ENCODE results near the gene INPP5D. TPM values are rescaled to one million over a fixed set of nuclear protein-coding genes. Genes with fewer than 3 reads are reported as not detected.
"Not testable (repeated sequence)": the region's sequence is repeated elsewhere in the genome, so short reads cannot be mapped to it uniquely, and the experiment has no call there.

Gene INPP5D
- total RNA-seq, 1 experiment from 2014 or later: 1.7 TPM

DNA sequence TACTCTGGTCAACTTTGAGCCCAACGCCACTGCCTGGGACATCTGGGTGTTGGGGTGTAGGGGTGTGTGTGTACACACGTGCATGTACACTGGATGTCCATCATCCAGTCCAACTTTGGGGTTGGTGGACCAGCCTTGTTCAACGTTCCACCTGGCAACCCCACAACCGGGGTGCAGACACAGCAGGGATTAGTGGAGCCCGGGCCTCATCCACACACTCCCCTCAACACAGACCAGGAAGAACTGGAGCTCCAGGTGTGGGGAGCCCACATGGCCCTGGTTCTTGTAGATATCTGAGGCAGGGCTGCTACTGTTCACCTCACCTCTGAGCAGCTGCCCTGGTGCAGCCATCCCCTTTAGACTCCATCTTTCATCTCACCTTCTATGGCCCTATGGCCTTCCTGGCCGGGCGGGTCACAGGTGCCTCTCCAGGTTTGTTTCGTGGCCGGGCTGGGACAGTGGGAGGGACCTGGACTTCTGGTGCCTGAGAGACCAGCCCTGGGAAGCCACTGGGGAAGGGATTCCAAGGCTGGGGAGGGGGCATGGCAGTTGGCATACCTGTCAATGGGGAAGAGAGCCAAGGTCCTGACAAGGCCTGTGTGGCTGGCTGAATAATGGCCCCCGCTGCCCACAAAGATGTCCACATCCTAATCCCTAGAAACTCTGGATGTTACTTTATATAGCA lies 20.2 kb upstream of the INPP5D start:
- DNase-seq: no peak
- no peaks in the 10 kb centered on the region for H3K27me3 ChIP-seq (ENCODE audit: control insufficient read depth, insufficient read depth, low read length)
- no peaks in the 10 kb centered on the region for H3K36me3 ChIP-seq (replicated peaks; ENCODE audit: control insufficient read depth, insufficient read depth, low read length)
- H3K4me3 ChIP-seq (ENCODE audit: insufficient read depth, low read depth, low read length): no peak overlapping the region

DNA sequence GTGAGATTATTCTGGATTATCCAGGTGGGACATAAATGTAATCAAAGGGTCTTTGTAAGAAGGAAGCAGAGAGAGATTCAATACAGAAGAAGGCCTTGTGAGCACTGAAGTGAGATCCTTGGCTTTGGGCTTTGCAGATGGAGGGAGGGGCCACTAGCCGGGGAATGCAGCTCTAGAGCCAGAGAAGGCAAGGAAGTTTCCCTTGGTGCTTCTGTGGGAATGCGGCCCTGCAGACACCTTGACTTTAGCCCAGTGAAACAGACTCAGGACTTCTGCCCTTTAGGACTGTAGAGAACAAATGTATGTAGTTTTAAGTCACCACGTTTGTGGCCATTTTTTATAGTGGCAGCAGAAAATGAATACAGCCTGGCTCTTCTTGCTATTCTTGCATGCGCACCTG lies 19.6 kb upstream of the INPP5D start:
- H3K36me3 ChIP-seq (replicated peaks; ENCODE audit: control insufficient read depth, insufficient read depth, low read length): no peaks in the 10 kb centered on the region
- no peak for DNase-seq
- H3K4me3 ChIP-seq (ENCODE audit: insufficient read depth, low read depth, low read length): no peak overlapping the region
- H3K27me3 ChIP-seq (ENCODE audit: control insufficient read depth, insufficient read depth, low read length): no peaks in the 10 kb centered on the region

DNA sequence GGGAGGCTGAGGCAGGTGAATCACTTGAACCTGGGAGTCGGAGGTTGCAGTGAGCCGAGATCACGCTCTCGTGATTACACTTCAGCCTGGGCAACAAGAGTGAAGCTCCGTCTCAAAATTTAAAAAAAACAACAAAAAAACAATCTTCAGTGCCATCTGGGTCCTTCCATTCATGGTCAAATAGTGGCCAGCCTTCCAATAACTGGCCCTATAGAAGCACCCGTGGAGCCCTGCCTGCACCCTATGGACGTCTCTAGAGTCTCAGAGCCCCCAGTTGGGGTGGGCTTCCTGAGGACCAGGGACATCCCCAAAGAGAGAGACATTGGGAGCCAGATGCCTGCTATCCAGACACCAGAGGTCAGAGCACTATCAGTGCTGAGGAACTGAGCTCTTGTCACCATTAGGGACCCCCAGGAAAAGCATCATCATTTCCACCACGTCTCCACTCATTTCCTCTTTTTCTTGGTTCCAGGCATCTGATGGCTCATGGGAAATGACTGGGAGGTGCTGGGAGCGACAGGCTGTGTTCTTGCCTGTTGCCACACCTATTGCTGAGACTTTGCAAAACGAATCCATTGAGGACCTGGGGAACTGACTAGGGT lies 18.3 kb upstream of the INPP5D start:
- no peaks in the 10 kb centered on the region for H3K36me3 ChIP-seq (replicated peaks; ENCODE audit: control insufficient read depth, insufficient read depth, low read length)
- no peak overlapping the region for H3K4me3 ChIP-seq (ENCODE audit: insufficient read depth, low read depth, low read length)
- no peak for DNase-seq
- no peaks in the 10 kb centered on the region for H3K27me3 ChIP-seq (ENCODE audit: control insufficient read depth, insufficient read depth, low read length)

DNA sequence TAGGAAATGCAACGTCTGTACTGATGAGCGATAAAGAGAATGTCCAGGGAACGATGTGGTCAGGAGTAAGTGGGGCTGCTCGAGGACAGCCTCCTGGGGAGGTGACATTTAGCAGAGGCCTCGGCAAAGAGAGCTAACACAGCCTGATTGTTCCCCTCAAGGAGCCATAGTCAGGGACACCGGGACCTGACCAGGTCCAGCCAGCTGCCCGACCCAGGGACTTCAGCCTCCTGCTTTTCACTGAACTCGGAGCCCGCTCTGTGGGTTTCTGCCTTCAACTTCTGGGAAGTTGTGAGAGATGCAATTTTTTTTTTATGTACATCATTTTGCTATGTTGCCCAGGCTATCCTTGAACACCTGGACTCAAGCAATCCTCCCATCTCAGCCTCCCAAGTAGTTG lies 17.6 kb upstream of the INPP5D start:
- DNase-seq: no peak
- no peak overlapping the region for H3K4me3 ChIP-seq (ENCODE audit: insufficient read depth, low read depth, low read length)
- no peaks in the 10 kb centered on the region for H3K36me3 ChIP-seq (replicated peaks; ENCODE audit: control insufficient read depth, insufficient read depth, low read length)
- H3K27me3 ChIP-seq (ENCODE audit: control insufficient read depth, insufficient read depth, low read length): no peaks in the 10 kb centered on the region

DNA sequence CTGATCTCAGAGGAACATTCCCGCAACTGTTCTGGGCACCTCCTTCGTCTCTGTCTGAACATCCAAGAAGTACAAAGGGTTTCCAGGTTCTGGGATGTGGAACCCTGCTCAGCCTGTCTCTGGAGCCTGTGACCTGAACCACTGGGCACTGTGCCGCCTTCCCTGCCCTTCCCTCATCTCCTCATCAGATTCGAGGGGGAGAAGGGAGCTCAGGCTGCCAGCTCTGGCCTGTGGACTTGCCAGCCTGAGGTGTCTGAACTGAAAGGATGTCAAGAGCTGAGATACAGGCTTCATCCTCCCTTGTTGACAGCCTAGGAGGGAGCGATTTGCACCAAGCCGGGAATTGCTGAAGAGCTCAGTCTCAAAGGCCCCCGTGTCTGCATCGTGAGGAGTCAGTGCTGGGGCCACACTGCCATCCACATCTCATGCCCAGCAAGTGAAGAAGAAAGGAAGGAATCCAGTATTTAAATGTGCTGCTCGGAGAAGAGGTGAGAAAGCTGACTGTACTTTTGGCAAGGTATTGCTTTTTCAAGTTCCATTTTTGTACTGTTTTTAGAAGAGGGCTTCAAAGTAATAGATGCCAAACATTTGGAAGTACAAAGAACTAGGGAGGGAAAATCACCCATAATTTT lies 15.1 kb upstream of the INPP5D start:
- H3K4me3 ChIP-seq (ENCODE audit: insufficient read depth, low read depth, low read length): no peak overlapping the region

DNA sequence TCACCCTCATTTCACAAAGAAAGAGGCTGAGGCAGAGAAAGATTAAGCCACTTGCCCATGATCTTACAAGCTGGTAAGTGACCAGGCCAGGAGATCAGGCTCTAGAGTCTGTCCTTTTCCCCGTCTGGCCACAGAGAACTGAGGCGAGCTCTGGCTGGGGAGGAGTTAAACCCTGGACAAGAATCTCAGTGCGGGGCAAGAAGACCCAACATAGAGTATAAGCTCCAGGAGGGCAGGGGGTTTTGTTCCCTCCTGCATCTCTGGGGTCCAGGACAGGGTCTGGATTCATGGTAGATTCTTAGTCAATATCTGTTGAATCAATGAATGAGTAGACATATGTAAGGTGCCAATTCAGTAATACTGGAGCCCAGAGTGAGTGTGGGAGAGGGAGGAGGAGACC lies 12.9 kb upstream of the INPP5D start:
- Histone ChIP-seq H3K36me3 (replicated peaks; ENCODE audit: control insufficient read depth, insufficient read depth, low read length) (no peaks in the 10 kb centered on the region), H3K4me3 (ENCODE audit: insufficient read depth, low read depth, low read length) (no peak overlapping the region), H3K27me3 (ENCODE audit: control insufficient read depth, insufficient read depth, low read length) (0 out of 2 replicates have a peak, but pooled peaks cover 1% of the 10 kb centered on the region)
- no peak for DNase-seq

More for the DNA sequence above, 15.1 kb upstream of the INPP5D start:
- Histone ChIP-seq H3K27me3 (ENCODE audit: control insufficient read depth, insufficient read depth, low read length) (no peaks in the 10 kb centered on the region), H3K36me3 (replicated peaks; ENCODE audit: control insufficient read depth, insufficient read depth, low read length) (no peaks in the 10 kb centered on the region)
- DNase-seq: no peak

DNA sequence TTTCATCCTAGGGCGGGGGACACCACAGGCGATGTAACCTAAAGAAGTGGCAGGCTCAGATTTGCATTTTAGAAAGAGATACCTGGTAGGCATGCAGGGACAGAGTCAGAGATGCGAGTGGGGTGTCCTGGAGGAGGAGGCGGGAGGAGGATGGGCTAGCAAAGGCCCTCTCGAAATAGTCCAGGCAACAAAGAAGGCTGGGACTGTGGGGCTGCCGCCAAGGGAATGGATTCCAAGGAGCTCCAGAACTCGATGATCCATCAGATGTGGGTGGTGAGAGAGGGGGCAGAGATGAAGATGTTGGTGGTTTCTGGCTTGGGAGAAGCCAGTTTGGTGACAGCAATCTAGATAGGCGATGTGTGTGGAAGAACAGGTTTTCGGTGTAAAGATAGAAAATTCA lies 12.5 kb upstream of the INPP5D start:
- Histone ChIP-seq H3K4me3 (ENCODE audit: insufficient read depth, low read depth, low read length) (no peak overlapping the region), H3K27me3 (ENCODE audit: control insufficient read depth, insufficient read depth, low read length) (0 out of 2 replicates have a peak, but pooled peaks cover 1% of the 10 kb centered on the region), H3K36me3 (replicated peaks; ENCODE audit: control insufficient read depth, insufficient read depth, low read length) (no peaks in the 10 kb centered on the region)
- DNase-seq: no peak

DNA sequence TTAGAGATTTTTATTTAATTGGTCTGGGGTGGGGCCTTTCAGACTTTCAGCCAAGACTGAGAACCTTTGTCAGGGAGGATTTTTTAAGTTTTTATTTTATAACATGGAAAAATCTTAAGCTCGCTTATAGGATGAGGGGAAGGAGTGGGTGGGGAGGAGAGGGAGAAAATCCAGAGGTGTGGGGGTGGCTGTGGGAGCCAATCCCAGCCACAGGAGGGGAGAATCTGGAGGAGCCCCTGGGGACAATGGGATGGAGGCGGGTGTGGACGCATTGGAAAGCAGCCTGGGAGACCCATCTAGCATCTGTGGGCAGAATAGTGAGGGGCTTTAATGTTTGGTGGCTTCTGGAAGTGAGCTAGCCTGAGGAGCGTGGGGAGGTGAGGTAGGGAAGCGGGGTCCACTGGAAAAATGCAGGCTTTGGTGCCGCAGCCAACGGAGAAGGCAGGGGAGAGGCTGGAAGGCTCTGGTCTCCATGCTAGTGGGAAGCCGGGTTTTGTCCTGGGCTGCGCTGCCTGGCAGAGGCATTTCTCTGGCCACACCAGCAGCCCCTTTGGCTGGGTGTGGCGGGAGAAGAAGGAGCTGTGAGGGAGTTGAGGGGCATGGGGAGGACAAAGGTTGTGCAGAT lies 11.5 kb upstream of the INPP5D start:
- Histone ChIP-seq H3K4me3 (ENCODE audit: insufficient read depth, low read depth, low read length) (no peak overlapping the region), H3K27me3 (ENCODE audit: control insufficient read depth, insufficient read depth, low read length) (0 out of 2 replicates have a peak, but pooled peaks cover 1% of the 10 kb centered on the region), H3K36me3 (replicated peaks; ENCODE audit: control insufficient read depth, insufficient read depth, low read length) (no peaks in the 10 kb centered on the region)
- DNase-seq: no peak

DNA sequence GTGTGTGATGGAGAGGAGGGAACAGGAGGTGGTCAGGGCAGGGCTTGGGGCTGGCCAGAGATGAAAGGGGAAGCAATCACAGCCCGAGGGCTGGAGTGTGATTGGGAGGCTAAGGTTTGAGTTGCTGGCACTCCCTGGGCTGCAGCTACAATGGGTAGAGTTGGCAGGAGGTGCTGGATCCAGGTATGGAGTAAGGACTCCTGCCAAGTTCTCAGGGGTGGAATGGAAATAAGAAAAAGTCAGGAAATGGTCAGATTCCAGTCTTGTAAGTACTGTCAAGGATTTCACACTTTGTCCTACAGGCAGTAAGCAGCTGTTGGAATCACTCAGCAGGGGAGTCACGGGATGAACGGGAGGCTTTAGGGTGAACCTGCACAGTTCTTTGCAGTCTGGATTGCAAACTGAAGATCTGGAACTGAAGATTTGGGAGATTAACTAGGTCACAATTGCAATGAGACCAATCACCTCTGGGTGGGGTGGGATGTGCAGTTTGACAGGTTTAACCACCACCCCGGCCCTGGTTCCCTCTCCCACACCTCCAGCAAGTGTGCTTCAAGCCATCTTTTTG lies 10.9 kb upstream of the INPP5D start:
- Histone ChIP-seq H3K4me3 (ENCODE audit: insufficient read depth, low read depth, low read length) (no peak overlapping the region), H3K27me3 (ENCODE audit: control insufficient read depth, insufficient read depth, low read length) (0 out of 2 replicates have a peak, but pooled peaks cover 1% of the 10 kb centered on the region), H3K36me3 (replicated peaks; ENCODE audit: control insufficient read depth, insufficient read depth, low read length) (no peaks in the 10 kb centered on the region)
- DNase-seq: no peak

DNA sequence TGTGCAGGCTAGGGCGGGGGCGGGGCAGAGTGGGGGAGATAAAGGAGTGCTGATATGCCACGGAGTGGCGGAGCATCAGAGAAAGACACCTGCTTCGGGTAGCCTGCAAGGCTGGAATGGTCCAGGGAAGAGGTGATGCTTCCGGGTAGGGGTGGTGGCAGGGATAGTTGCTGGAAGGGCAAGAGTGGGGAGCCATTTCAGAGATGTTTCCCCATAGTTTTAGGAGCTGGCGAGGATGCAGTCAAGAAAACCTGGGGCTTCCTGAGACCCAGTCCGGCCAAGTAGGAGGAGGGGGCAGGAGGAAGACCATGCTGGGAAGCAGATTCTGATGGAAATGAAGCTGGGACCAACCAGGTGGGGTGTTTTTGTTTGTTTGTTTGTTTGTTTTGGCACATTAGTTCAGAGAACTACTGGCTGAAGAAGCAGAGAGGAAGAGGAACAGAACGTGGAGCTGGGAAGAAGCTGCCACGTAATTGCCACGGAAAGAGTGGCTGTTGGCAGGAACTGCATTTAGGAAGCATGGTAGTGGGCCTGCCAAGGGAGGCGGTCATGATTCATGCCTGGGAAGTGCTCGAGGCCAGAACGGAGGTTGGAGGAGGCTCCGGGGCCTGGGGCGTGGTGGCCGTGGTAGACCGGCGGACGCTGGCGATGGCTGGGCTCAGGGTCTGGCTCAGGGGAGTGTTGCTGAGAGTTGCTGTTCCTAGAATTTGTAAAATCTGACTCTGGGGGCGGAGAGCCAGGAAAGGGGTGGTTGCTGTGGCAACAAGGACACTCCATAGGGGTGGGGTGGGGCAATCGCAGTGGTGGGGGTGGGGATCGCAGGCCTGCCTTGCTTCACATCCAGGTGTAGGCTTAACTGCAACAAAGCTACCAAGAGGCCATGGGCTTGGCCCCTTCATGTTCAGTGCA lies 8.6 kb upstream of the INPP5D start:
- H3K4me3 ChIP-seq (ENCODE audit: insufficient read depth, low read depth, low read length): peak overlapping the region; percentile 41
- peaks cover 6% of the 10 kb centered on the region for H3K27me3 ChIP-seq (ENCODE audit: control insufficient read depth, insufficient read depth, low read length)
- no peaks in the 10 kb centered on the region for H3K36me3 ChIP-seq (replicated peaks; ENCODE audit: control insufficient read depth, insufficient read depth, low read length)
- peak; percentile 92 for DNase-seq

DNA sequence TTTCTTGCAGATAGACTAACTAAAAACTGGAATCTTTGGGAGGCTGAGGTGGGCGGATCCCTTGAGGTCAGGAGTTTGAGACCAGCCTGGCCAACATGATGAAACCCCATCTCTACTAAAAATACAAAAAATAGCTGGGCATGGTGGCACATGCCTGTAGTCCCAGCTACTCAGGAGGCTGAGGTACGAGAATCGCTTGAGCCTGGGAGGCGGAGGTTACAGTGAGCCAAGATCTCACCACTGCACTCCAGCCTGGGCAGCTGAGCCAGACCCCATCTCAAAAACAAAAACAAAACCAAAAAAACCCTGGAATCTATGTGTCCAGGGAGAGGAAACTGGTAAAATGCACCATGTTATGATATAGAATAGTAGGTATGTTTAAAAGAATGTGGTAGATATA lies 7.6 kb upstream of the INPP5D start:
- not testable (repeated sequence) for DNase-seq; H3K36me3 ChIP-seq (replicated peaks; ENCODE audit: control insufficient read depth, insufficient read depth, low read length); H3K4me3 ChIP-seq (ENCODE audit: insufficient read depth, low read depth, low read length); H3K27me3 ChIP-seq (ENCODE audit: control insufficient read depth, insufficient read depth, low read length)

DNA sequence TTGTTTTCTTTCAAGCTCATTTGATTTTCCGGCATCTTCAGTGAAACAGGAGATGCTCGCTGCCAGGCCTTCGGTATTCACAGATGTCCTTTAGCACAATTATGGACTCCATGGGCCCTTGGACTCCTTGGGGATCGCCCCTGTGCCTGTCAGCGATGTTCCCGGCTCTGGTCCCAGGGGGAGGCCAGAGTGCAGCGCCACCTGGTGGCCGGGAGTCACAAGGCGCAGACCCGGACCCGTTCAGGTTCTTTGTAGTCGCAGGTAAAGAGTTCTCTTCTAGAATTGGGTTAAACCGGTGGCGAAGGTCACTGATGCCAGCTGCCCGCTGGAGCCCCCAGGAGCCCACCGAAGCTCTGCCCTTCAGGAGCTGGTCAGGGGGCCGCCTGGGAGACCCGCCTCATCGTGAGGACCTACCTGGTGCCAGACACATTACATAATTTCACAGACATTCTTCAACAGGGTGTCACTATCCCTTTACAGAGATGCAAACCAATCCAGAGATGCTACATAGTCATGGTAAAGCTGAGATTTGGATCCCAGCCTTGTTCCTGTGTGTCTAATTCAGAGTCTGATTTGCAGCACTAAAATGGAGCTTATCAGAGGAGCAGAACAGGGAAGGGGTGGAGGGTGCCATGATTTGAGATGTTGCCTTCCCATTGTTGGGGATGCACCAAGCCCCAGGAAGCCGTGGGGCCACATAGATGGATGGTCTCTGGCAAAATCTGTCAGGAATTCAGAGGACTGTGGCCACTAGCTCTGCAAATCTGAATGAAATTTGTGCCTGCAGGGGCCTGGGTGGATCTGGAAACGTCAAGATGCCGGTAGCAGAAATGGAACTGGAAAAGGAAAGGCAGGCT lies 6.0 kb upstream of the INPP5D start:
- H3K27me3 ChIP-seq (ENCODE audit: control insufficient read depth, insufficient read depth, low read length): peaks cover 6% of the 10 kb centered on the region
- DNase-seq: peak; percentile 95

DNA sequence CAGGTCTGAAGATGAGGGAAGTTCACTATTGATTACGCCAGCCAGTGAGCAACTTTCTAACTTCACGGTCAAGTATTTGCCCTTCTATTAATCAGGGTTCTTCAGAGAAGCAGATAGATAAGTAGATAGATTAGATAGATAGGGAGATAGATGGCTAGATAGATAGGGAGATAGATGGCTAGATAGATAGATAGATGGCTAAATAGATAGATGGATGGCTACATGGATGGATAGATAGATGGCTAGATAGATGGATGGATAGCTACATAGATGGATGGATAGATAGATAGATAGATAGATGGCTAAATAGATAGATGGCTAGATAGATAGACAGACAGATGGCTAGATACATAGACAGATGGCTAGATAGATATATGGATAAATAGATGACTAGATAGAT lies 4.8 kb upstream of the INPP5D start:
- Histone ChIP-seq H3K4me3 (ENCODE audit: insufficient read depth, low read depth, low read length) (no peak overlapping the region), H3K36me3 (replicated peaks; ENCODE audit: control insufficient read depth, insufficient read depth, low read length) (no peaks in the 10 kb centered on the region), H3K27me3 (ENCODE audit: control insufficient read depth, insufficient read depth, low read length) (peaks cover 6% of the 10 kb centered on the region)
- no peak for DNase-seq

More for the DNA sequence above, 6.0 kb upstream of the INPP5D start:
- no peaks in the 10 kb centered on the region for H3K36me3 ChIP-seq (replicated peaks; ENCODE audit: control insufficient read depth, insufficient read depth, low read length)
- no peak overlapping the region for H3K4me3 ChIP-seq (ENCODE audit: insufficient read depth, low read depth, low read length)

Data from H7 (cell line).